HG03378 (cell line): Measurements from ENCODE around the gene LIN52.
"Not testable (repeated sequence)": the region's sequence is repeated elsewhere in the genome, so short reads cannot be mapped to it uniquely, and the experiment has no call there.

Experiments used
- ATAC-seq: cut with Tn5 transposase; IDR thresholded peaks from one replicate; pipeline ENCODE4 v1.9.1; 2021; ENCODE audit warnings: mild to moderate bottlenecking, moderate library complexity; ENCODE audit not compliant: unreplicated experiment

The LIN52 gene

DNA sequence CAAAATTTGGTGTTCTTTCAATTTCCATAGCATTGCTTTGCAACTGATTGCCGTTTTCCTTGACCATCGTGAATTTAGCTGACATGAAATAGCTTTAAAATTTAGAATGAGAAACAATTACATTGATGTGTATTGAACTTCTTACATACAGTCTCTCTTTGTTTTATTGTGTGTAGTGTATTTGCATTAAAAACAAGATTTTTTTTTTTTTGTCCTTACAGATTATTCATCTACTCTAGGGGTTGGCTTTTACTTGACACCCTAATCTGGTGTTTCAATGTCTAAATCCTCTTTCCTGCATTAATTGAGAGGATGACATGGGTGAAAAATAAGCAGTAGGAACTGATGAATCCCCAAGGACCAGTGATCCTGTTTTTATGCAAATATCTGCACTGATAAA, 20.6 kb downstream of the LIN52 start:
- ATAC-seq = no peak

DNA sequence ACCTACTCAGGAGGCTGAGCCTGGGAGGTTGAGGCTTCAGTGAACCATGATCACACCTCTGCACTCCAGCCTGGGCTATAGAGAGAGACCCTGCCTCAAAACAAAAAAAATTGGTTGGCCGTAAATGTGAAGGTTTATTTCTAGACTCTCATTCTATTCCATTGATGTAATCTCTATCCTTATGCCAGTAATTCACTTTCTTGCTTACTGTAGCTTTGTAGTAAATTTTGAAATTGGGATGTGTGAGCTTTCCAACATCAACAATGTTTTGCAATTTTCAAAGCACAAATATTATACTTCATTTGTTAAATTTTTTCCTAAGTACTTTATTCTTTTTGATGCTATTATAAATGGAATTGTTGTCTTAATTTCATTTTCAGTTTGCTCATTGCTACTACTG, 24.6 kb downstream of the LIN52 start:
- no peak for ATAC-seq

DNA sequence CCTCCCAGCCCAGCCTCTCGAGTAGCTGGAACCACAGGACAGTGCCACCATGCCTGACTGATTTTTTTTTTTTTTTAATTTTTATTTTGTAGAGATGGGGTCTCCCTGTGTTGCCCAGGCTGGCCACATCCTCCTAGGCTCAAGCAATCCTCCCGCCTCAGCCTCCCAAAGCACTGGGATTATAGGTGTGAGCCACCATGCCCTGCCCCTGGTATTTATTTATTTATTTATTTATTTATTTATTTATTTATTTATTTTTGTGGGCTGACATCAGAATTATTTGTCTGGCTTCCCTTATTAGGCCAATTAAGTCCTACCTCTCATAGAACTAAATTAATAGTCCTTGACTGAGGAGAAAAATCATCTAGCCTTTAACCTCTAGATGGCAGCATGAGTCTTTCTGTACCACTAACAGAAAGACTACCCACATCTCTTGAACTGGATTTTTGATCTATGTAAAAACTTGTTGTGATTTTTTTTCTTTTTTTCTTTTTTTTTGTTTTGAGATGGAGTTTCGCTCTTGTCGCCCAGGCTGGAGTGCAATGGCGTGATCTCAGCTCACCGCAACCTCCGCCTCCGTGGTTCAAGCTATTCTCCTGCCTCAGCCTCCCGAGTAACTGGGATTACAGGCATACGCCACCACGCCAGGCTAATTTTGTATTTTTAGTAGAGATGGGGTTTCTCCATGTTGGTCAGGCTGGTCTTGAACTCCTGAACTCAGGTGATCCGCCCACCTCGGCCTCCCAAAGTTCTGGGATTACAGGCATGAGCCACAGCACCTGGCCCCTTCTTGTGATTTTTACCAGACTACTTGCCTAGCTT, 26.9 kb downstream of the LIN52 start:
- ATAC-seq = not testable (repeated sequence)

DNA sequence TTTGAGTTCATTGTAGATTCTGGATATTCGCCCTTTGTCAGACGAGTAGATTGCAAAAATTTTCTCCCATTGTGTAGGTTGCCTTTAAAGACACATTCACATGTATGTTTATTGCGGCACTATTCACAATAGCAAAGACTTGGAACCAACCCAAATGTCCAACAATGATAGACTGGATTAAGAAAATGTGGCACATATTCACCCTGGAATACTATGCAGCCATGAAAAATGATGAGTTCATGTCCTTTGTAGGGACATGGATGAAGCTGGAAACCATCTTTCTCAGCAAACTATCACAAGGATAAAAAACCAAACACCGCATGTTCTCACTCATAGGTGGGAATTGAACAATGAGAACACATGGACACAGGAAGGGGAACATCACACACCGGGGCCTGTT, 40.7 kb downstream of the LIN52 start:
- ATAC-seq = not testable (repeated sequence)

GRCh38 chr14:74126315-74127013, 41.7 kb downstream of the LIN52 start:
- ATAC-seq = no peak

DNA sequence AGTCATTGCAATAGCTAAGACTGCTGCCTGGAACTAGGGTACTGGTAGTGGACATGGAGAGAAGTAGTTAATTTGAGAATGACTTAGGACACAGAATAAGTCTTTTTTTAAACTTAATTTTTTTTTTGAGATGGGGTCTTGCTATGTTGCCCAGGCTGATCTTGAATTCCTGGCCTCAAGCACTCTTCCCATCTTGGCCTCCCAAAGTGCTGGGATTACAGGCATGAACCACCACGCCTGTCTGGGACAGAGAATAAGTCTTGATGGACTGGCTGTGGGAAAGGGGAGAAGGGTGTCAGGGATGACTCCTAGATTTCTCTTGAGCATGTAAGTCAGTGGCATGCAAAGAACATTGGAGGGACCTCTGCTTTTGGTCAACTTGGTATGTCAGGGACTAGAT, 42.9 kb downstream of the LIN52 start:
- no peak for ATAC-seq

DNA sequence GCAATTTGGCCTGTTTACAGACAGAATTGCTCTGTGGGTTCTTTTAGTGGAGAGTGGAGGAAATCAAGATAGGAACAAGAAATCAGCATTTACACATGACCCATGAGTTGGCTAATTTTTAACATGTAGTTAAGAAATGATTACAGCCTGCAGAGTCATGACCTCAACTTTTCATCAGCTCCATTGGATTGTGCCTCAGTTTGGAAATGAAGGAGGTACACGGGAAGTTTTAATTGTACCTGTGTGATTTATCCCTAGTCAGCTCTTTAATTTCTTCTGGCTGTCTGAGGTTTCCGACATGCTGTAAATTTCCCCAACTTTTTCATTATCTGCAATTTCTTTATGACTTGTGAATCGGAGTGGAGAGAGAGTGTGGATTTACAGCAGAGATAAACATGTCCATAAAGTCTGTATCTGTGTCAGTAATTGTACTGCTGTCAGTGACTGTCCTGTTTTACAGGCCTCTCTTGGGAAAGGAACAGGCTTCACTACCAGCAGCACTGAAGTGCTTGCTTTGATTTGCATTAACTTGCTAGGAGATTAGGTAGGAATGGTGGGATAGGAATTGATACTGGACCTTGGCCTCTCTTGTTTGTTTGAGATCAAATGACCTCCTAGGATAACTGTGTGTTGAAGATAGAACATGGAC, 49.2 kb downstream of the LIN52 start:
- ATAC-seq = no peak

DNA sequence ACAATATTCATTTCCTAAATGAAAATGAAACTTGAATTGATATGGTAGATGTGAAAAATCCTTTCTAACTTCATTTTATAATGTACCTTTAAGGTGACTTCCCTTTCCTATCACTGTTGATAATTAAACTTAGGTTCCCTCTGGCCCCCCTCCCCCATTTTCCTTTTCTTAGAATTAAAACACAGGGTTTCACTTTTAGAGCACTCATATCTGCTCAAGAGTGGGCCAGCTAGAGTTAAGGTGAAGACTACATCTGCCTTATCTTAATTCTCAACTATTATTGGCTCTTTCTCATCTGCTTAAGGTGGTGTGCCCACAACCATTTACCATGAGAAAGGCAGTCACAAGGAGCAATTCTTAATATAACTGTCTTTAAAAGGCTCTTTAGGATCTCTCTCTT, 49.7 kb downstream of the LIN52 start:
- ATAC-seq = no peak

- ATAC-seq = no peak
Measured at GRCh38 chr14:74135426-74135825, 50.7 kb downstream of the LIN52 start.

- no peak for ATAC-seq
Measured at GRCh38 chr14:74140374-74140850, 55.7 kb downstream of the LIN52 start.

DNA sequence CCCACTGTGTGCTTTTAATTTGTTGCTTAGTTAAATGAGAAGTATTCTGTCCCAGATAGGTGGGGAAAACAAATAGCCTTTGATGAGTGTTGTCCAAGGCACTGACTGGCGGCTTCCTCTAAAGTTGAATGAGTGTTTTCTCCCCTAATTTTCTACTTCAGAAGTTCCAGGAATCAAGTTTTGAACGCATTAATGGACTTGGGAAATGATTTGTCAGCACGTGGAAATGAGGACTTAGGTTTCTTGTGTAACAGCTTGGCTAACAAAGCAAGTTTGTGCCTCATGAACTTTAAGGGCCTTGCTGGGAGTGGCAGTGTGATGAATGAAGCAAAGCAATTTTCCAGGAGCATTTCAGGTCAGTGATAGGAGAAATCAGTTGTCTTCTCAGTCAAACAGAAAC, 56.9 kb downstream of the LIN52 start:
- ATAC-seq = no peak

DNA sequence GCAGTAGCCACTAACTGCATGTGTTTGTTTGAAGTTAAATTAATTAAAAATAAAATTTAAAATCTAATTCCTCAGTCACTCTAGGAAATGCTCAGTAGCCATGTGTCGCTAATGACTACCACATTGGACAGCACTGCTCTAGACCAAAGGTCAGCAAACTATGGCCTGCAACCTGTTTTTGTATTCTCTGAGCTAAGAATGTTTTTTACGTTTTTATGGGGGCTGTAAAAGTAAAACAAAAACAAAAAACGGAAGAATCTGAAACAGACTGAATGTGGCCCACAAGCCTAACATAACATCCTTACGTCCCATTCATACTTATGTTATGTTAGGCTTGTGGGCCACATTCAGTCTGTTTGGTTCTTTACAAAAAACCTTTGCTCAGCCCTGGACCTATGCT, 57.8 kb downstream of the LIN52 start:
- ATAC-seq = no peak

DNA sequence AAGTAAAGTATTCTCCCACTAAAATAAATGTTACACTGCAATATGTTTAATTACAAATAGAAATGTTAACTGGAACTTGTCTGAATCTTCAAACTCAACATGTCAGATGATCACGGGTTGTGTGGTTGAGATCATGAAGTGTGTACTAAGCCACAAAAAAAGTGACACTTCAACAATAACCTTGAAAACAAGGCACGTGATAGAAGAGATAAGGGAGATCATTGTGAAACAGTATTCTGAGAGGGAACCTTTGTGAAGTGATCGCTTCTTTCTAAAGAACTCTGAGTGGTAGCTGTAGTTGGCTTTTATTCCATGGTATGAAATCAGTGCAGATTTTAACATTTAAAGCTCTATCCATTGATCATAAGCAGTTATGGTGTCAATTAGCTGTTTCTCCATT, 60.0 kb downstream of the LIN52 start:
- no peak for ATAC-seq

GRCh38 chr14:74147571-74147970, 62.8 kb downstream of the LIN52 start:
- ATAC-seq = no peak

DNA sequence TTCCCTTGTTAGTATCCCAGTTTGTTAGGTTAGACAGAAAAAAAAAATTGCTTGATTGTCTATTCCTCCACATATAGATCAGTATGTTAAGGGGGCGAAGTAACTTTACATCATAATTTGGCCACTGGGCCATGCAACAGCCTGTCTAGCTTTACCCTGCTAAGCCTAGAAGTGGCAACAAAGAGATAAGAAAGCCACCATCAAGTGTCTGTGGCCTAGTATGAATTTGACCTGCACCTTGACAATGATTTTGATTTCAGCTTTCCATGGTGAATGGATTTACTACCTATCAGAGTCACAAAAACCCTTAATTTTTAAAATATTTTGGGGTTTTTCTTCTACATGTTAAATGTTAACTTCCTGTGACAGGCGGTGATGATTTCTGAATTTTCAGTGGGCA, 63.9 kb downstream of the LIN52 start:
- no peak for ATAC-seq

DNA sequence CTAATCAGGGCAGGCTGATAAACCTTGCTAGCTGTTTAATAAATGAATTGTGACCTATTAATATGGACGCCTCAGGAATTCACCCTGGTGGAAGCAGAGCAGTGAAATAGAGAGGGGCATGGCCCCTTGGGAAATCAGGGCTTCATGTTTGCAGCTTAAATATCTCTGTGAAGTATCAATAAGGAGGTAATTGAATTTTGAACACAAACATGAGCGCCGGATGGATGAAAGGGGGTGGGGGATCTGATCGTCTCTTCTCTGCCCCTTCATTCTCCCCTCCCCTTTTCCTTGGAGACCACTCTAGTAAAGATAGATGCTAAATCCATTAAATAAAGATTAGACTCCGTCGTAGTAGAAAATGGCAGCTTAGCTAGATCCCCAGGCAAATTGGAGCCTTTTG, 70.5 kb downstream of the LIN52 start:
- ATAC-seq = no peak

GRCh38 chr14:74155749-74156148, 71.0 kb downstream of the LIN52 start:
- ATAC-seq = no peak

- ATAC-seq = no peak
Measured at GRCh38 chr14:74160763-74161162, 76.0 kb downstream of the LIN52 start.

DNA sequence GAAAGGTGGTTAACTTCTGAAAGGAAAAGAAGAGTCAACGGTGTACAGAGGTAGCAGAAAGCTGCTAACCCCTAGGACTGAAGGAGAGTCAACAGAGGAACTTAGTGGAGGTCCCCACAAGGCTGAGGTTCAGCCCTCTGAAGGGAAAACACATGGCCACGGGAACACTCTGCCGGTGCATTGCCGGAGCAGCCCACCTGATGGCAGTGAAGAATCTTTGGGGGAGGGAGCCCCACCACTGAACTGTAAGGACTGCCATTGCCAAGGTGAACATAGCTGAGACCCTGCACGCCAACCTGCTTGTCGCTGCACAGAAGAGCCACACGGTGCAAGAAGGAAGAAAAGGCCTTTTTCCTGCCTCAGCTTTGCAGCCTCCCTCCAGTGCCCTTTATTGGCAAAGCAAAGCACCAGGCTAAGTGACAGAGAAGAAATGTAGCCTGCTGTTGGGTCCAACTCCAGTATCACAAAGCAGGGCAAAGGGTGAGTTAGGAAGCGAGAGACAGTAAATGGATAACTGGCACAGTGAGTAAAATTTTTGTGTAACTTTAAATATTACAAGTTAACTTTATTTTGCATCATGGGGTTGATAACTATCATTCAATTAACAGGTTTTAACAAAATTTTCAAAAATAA, 76.9 kb downstream of the LIN52 start:
- no peak for ATAC-seq

DNA sequence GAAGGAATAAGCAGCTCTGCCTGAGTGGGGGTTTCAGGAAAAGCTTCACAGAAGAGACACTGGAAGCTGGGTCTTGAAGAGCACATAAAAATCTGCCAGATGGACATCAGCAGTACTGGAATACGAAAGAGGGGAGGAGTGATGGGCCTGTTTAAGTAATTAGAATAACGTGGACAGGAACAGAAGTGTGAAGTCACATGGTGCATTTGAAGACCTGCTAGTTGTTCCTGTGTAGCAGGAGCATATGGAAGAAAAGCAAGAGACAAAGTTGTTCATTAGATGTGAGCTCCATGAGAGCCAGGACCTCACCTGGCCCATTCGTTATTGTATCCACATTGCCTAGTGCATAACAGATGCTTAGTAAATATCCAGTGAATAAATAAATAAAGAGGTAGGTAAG, 85.2 kb downstream of the LIN52 start:
- ATAC-seq = no peak

GRCh38 chr14:74176400-74176793, 91.6 kb downstream of the LIN52 start:
- ATAC-seq = no peak
